Aorta (tissue), 5 donors: ENCODE results near the gene PALLD. TPM values are rescaled to one million over a fixed set of nuclear protein-coding genes. Genes with fewer than 3 reads are reported as not detected.

Experiments
- ATAC-seq: fragments of 200-7000 bp; cut with Tn5 transposase; one replicate; pipeline ENCODE4 v1.9.1; 2022; ENCODE audit warnings: moderate library complexity; ENCODE audit not compliant: low FRiP score
- DNase-seq, 2 donors: peaks; one replicate each; pipeline ENCODE4 v3.0.0-alpha.2; 2020
- H3K27ac ChIP-seq, 2 donors: one replicate each; pipeline ENCODE4 v1.5.1; 2013; ENCODE audit warnings: low read length in 2 of 2, mild to moderate bottlenecking in 2 of 2, moderate library complexity in 2 of 2, control low read depth in 1 of 2, inconsistent platforms in 1 of 2, low read depth in 1 of 2
- H3K27me3 ChIP-seq, 2 donors: one replicate each; pipeline ENCODE4 v1.6.1; 2013; ENCODE audit warnings: control low read depth in 1 of 2, low read length in 1 of 2, mild to moderate bottlenecking in 1 of 2, moderate library complexity in 1 of 2; ENCODE audit not compliant: insufficient read depth in 2 of 2, control insufficient read depth in 1 of 2
- H3K36me3 ChIP-seq, 2 donors: one replicate each; pipeline ENCODE4 v1.6.1; 2013; ENCODE audit warnings: control low read depth in 1 of 2, low read length in 1 of 2, mild to moderate bottlenecking in 1 of 2; ENCODE audit not compliant: insufficient read depth in 2 of 2, control insufficient read depth in 1 of 2
- H3K4me1 ChIP-seq, 2 donors: one replicate each; pipeline ENCODE4 v1.6.1; 2013; ENCODE audit warnings: low read length in 2 of 2, control low read depth in 1 of 2, mild to moderate bottlenecking in 1 of 2, moderate library complexity in 1 of 2; ENCODE audit not compliant: insufficient read depth in 2 of 2, control insufficient read depth in 1 of 2
- H3K4me3 ChIP-seq, 2 donors: one replicate each; pipeline ENCODE4 v1.5.1; 2013; ENCODE audit warnings: low read length in 2 of 2, control low read depth in 1 of 2, mild to moderate bottlenecking in 1 of 2
- H3K9me3 ChIP-seq: one replicate; pipeline ENCODE4 v1.6.1; 2013; ENCODE audit warnings: mild to moderate bottlenecking, low read length; ENCODE audit not compliant: control insufficient read depth
- WGBS, 2 donors: extraction: QIAGEN DNeasy Blood & Tissue Kit; methylation state at CpG; one replicate each; pipeline ENCODE4 v1.1.7; 2013; 5-methylcytosine and 5-hydroxymethylcytosine counted together
- intact Hi-C, 2 donors: fragments of 100-400 bp; cut with DNase I; formaldehyde crosslinking; loops; one replicate each; pipeline versions ENCODE4 v1.14.2 to v1.15.0; 2022
- polyA plus RNA-seq, 2 donors: library from polyadenylated mRNA; stranded (reverse); fragments of 200-250 nt; gene quantifications; one replicate each; pipeline ENCODE4 v1.2.3, GENCODE V29; 2013
- total RNA-seq, 2 donors: library from RNA; stranded (reverse); fragmentation: NEBNext Ultra II Directional; extraction: Animal tissue kit (Norgen Biotek cat#: 25700); gene quantifications; one replicate each; pipeline ENCODE4 v1.2.1, GENCODE V29; 2021
- donor health status: healthy with polysubstance abuse.
- donor health status: Bipolar disorder and iron deficiency.
- donor health status: DM: no; HTN: no; CAD: no.
- donor health status: DM: no; HTN: no; CAD: no.
- donor health status: DM: yes; HTN: yes; CAD: no.

Gene PALLD
- total and polyA plus RNA-seq, 4 donors = 253 to 626 (median 464) TPM

DNA sequence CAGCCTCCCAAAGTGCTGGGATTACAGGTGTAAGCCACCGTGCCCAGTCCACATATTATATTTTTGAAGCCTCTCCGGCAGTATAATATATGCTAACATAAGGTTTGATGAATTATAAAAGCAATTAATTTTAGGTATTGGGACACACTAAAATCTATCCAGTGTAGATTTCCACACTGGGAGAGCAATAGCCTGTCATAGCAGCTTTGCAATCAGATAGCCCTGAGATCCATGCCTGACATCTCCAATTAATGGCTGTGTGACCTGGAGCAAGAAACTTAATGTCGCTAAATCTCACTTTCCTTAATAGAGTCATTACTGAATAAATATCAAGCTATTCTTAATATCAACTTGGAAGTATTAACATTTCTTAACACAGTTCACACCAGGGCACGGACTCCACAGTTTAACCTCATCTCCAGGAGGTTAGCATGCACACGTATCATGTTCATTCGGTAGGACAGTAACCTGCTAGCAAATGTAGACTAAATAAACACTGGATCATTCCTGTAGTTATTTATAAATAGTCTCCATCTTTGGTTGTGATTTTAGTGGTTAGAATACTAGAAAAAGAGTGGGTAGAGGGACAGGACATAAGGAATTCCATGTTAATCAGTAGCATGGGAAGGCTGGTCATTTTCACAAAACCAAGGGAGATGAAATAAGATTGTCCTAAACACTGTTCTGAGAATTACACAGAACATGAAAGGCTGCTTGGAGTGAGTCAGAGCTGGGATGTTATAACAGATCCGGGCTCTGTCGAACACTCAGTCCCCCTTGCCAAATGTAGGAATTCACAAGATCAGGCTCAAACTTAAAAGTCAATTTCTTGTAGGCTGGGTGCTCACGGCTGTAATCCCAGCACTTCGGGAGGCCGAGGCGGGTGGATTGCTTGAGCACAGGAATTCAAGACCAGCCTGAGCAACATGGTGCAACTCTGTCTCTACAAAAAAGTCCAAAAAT is 254.7 kb downstream of the PALLD start:
- peak; percentile 79 for ATAC-seq
- 46 to 67% methylated on average over 12 of the region's 12 CpGs for WGBS, 2 donors

DNA sequence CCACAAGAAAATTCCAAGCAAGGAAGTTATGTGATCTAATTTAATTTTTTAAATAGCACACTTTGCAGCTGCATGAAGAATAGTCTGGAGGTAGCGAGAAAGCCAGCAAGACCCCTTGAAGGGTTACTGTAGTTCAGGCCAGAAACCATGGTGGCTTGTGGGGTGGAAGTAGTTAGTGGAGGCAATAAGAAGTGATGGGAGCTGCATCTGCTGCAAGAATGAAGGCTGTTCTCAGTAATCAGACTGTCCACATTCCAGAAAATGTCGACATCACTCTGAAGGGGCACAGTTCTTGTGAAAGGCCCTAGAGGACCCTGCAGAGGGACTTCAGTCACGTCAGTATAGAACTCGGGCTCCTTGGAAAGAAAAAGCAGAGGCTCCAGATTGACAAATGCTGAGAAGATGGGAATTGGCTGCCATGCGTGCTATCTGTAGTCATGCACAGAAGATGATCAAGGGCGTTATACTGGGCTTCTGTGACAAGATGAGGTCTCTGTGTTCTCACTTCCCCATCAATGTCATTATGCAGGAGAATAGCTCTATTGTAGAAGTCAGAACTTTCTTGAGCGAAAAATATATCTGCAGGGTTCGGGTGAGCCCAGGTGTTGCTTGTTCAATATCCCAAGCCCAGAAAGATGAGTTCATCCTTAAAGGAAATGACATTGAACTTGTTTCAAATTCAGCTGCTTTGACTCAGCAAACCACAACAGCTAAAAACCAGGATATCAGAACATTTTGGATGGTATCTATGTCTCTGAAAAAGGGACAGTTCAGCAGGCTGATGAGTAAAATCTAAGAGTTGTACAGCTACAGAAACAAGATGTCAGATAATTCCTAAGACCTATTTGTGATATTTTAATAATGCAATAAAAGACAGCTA is 259.0 kb downstream of the PALLD start:
- DNase-seq = no peak
- H3K27ac ChIP-seq = no peak overlapping the region
- no peaks in the 10 kb centered on the region for H3K36me3 ChIP-seq
- no peaks in the 10 kb centered on the region for H3K27me3 ChIP-seq
- intact Hi-C loops = loop anchor here in 1 of 2 donors (5.0 kb wide), 1 partner anchor 34 kb away; no protein-coding TSS in a partner anchor
- H3K4me3 ChIP-seq = no peak overlapping the region
- H3K4me1 ChIP-seq = no peaks in the 10 kb centered on the region
- WGBS, 2 donors = 93 to 94% methylated on average over 8 of the region's 8 CpGs
- H3K9me3 ChIP-seq = no peaks in the 10 kb centered on the region
- ATAC-seq = no peak

More for the DNA sequence above, 254.7 kb downstream of the PALLD start:
- intact Hi-C loops = no loop called here
- no peaks in the 10 kb centered on the region for H3K9me3 ChIP-seq
- H3K27ac ChIP-seq = no peak overlapping the region
- no peaks in the 10 kb centered on the region for H3K4me1 ChIP-seq
- no peaks in the 10 kb centered on the region for H3K36me3 ChIP-seq
- no peaks in the 10 kb centered on the region for H3K27me3 ChIP-seq
- H3K4me3 ChIP-seq = no peak overlapping the region
- DNase-seq = no peak

DNA sequence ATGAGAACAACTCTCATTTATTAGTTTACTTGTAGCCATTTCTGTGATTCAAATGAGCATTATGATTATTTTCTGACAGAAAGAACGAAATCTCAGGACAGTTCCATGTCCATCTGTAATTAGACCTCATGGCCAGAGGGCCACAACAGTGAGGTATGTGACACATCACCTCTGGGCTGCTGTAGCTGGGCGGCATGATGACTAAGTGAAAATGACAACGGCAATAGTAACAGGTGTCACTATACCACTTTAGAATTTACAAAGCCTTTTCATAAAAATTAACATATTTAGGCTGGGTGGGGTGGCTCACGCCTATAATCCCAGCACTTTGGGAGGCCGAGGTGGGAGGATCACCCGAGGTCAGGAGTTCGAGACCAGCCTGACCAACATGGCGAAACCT is 260.6 kb downstream of the PALLD start:
- Histone ChIP-seq H3K27me3 (no peaks in the 10 kb centered on the region), H3K4me3 (no peak overlapping the region), H3K4me1 (no peaks in the 10 kb centered on the region), H3K9me3 (no peaks in the 10 kb centered on the region), H3K27ac (no peak overlapping the region), H3K36me3 (no peaks in the 10 kb centered on the region)
- intact Hi-C loops = loop anchor here in 1 of 2 donors (5.0 kb wide), 1 partner anchor 35 kb away; no protein-coding TSS in a partner anchor
- DNase-seq (no peak), ATAC-seq (no peak)
- 96 to 97% methylated on average over 8 of the region's 8 CpGs for WGBS, 2 donors

DNA sequence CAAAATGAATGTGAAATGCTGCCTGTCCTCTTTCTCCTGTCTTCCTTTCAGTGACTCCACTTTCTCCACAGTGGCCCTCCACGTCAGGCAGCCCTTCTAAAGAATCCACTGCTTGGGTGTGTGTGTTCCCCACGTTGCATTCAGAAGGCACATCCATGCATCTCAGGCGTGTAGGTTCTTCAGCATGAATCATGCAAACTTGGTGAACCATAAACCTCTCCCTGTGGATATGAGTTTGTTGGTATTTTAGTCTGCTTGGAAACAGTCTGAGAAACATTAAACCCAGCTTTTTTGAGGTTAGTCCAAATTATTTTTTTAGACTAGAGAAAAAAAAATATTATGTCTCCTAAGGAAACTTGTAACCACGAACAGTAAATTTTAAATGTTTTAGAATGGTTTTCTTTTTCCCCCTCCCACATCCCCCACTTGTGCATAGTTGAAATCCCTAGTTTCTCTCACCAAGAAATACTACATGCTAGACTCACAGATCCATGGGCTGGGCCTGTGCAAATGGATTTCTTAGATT is 261.6 kb downstream of the PALLD start:
- H3K36me3 ChIP-seq = no peaks in the 10 kb centered on the region
- no peaks in the 10 kb centered on the region for H3K4me1 ChIP-seq
- DNase-seq = no peak
- peak overlapping the region; percentile 82 to 91 for H3K27ac ChIP-seq
- no peaks in the 10 kb centered on the region for H3K27me3 ChIP-seq
- intact Hi-C loops = loop anchor here in 1 of 2 donors (5.0 kb wide), 1 partner anchor 36 kb away; no protein-coding TSS in a partner anchor
- H3K9me3 ChIP-seq = no peaks in the 10 kb centered on the region
- WGBS, 2 donors = 3 to 6% methylated on average over 4 of the region's 4 CpGs
- ATAC-seq = peak; percentile 73
- H3K4me3 ChIP-seq = no peak overlapping the region

DNA sequence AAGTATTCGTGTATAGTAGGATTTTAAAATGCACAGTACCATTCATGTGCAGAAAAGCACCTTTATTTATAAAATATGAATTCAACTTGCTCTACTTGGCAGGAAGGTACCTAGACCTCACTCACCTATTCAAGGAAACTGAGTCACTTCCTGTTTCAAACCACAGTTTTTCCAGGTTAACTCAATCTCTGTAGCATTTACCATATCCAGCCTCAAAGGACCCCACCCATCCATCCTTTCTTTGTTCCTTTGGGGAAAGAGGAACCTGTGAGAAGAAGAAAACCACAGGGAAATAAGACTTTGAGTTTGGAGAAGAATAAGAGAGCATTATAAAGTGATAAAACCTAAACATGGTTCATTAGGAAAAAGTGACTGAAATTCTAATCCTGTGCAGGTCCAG is 262.5 kb downstream of the PALLD start:
- intact Hi-C loops = loop anchor here in 1 of 2 donors (5.0 kb wide), 1 partner anchor 37 kb away; no protein-coding TSS in a partner anchor
- WGBS, 2 donors = 81 to 90% methylated on average over 1 of the region's 1 CpG
- ATAC-seq = no peak
- no peak overlapping the region for H3K27ac ChIP-seq
- no peaks in the 10 kb centered on the region for H3K4me1 ChIP-seq
- no peak for DNase-seq
- no peaks in the 10 kb centered on the region for H3K36me3 ChIP-seq
- no peaks in the 10 kb centered on the region for H3K27me3 ChIP-seq
- no peaks in the 10 kb centered on the region for H3K9me3 ChIP-seq
- no peak overlapping the region for H3K4me3 ChIP-seq

DNA sequence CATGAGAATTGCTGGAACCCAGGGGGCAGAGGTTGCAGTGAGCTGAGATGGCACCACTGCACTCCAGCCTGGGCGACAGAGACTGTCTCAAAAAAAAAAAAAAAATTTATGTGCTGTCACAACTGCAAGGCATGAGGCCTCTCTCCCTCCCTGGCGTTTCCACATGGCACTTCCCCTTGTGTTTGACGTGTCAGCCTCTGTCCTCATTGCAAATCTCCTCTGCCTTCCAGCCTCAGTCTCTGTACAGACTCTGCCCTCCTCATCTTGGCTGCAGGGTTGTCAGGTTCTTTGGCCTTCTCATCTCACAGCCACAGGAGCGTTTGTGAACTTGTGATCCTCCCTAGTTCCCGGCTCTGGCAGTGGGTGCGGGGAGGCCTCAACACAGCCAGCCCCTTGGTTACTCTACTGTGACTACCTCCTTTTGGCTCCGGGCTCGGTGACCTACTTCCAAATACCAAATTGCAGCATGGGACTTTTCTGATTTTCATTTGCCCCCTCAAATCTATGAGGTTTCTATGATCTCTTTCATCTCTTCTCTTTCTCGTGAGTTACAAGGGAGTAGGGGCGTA is 263.2 kb downstream of the PALLD start:
- H3K9me3 ChIP-seq = no peaks in the 10 kb centered on the region
- intact Hi-C loops = loop anchor here (5.0 to 10.0 kb wide), 2 partner anchors 38 to 45 kb away; no protein-coding TSS in a partner anchor
- H3K27me3 ChIP-seq = no peaks in the 10 kb centered on the region
- WGBS, 2 donors = 65 to 74% methylated on average over 10 of the region's 10 CpGs
- H3K4me1 ChIP-seq = no peaks in the 10 kb centered on the region
- DNase-seq = peak in 1 of 2 donors; percentile 68
- peak; percentile 20 for ATAC-seq
- H3K4me3 ChIP-seq = no peak overlapping the region
- no peak overlapping the region for H3K27ac ChIP-seq
- H3K36me3 ChIP-seq = no peaks in the 10 kb centered on the region

DNA sequence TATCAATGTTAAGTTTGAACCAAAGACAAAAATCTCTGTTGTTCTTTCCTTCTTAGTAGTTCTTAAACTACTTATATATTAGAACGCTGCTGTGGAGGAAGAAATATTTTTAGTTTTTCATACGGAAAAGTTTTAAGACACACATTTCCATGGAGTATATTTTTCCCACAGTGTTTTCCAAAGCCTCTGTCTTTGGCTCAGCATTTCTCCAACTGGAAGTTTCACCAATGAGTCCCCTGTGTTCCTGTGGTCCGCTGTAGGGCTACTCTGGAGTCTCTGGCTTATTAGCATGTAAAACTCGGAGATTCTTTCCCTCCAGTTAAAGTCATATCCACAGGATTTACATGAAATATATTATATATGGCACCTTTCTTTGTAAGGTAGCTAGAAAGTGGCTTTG is 264.2 kb downstream of the PALLD start:
- no peaks in the 10 kb centered on the region for H3K36me3 ChIP-seq
- no peaks in the 10 kb centered on the region for H3K27me3 ChIP-seq
- 40 to 52% methylated on average over 4 of the region's 4 CpGs for WGBS, 2 donors
- ATAC-seq (no peak), DNase-seq (no peak)
- no peak overlapping the region for H3K27ac ChIP-seq
- intact Hi-C loops = loop anchor here in 1 of 2 donors (10.0 kb wide), 1 partner anchor 46 kb away; no protein-coding TSS in a partner anchor
- H3K4me3 ChIP-seq = no peak overlapping the region
- H3K9me3 ChIP-seq = no peaks in the 10 kb centered on the region
- no peaks in the 10 kb centered on the region for H3K4me1 ChIP-seq

DNA sequence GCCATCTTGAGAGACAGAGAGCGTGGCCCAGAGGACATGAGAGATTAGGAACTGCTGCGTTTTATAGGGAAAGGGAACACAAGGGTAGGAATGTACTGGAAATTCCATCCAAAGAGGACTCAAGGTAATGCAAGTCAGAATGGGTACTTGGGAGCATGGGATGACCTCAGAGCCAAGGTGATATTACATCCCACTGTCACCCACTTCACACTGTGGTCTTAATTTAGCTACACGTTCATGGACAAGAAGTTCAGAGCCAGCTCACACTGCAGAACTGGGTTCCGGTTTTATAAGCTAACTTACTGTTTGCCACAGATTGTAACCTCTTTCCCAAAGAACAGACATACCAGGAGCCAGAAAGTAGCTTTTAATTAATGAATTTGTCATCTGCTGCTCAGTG is 268.5 kb downstream of the PALLD start:
- 64 to 67% methylated on average over 4 of the region's 4 CpGs for WGBS, 2 donors
- DNase-seq (no peak), ATAC-seq (no peak)
- H3K27me3 ChIP-seq = no peaks in the 10 kb centered on the region
- H3K4me1 ChIP-seq = peaks cover 0 to 6% of the 10 kb centered on the region in 2 donors
- peak overlapping the region; percentile 45 to 61 for H3K27ac ChIP-seq
- no peaks in the 10 kb centered on the region for H3K36me3 ChIP-seq
- H3K9me3 ChIP-seq = no peaks in the 10 kb centered on the region
- intact Hi-C loops = loop anchor here (5.0 to 10.0 kb wide), 3 partner anchors 47 to 53 kb away; no protein-coding TSS in a partner anchor
- no peak overlapping the region for H3K4me3 ChIP-seq
